GM10248 (cell line): ENCODE results near the gene PTPRCAP.

Experiments used
- CTCF ChIA-PET: fragments of 300-600 bp; sonication (Branson Sonifier 250); formaldehyde crosslinking; extraction: SDS; loops from one replicate; lab custom pipeline; 2021; ENCODE audit warnings: antibody characterized with exemption; lab: Yijun Ruan, JAX
- POLR2A ChIA-PET: fragments of 350-650 bp; sonication (Branson Sonifier 250); formaldehyde crosslinking; extraction: SDS; loops from one replicate; lab custom pipeline; 2020; ENCODE audit warnings: antibody characterized with exemption; lab: Yijun Ruan, JAX
- DNase-seq: peaks from one replicate; pipeline ENCODE4 v3.0.0; 2012; ENCODE audit errors: extremely low spot score
- TF ChIP-seq, protein P1 (sequence below): IDR thresholded peaks from 2 replicates; pipeline ENCODE4 v1.5.1; 2012; ENCODE audit warnings: mild to moderate bottlenecking, low read depth; ENCODE audit errors: extremely low read depth, missing control alignments, control extremely low read depth

PTPRCAP gene

DNA sequence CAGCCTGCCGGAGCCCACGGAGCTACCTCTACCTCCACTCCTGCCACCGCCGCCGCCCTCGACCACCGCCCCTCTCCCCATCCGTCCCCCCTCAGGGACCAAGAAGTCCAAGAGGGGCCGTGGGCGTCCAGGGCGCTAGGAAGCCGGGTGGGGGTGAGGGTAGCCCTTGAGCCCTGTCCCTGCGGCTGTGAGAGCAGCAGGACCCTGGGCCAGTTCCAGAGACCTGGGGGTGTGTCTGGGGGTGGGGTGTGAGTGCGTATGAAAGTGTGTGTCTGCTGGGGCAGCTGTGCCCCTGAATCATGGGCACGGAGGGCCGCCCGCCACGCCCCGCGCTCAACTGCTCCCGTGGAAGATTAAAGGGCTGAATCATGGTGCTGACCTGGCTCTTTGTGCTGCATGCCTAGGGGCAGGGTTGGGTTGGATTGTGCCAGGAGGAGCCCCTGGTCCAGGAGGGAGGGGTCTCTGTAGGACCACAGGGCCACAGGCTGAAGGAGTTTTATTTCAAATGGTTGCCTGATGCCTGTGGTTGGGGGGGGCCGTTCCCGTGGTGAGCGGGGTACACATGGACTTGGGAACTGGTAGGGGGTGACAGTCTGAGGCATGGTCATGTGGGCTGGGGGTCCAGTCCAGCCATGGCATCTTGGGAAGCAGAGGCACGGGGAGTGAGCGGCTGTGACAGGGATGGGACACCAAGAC is 2.3 kb downstream of the PTPRCAP start:
- DNase-seq = no peak
- POLR2A ChIA-PET = interaction anchor here (1.3 kb wide), 1 partner anchor 14 kb away, joined by 3 read pairs; no protein-coding TSS in a partner anchor
- TF ChIP-seq, protein P1, sequence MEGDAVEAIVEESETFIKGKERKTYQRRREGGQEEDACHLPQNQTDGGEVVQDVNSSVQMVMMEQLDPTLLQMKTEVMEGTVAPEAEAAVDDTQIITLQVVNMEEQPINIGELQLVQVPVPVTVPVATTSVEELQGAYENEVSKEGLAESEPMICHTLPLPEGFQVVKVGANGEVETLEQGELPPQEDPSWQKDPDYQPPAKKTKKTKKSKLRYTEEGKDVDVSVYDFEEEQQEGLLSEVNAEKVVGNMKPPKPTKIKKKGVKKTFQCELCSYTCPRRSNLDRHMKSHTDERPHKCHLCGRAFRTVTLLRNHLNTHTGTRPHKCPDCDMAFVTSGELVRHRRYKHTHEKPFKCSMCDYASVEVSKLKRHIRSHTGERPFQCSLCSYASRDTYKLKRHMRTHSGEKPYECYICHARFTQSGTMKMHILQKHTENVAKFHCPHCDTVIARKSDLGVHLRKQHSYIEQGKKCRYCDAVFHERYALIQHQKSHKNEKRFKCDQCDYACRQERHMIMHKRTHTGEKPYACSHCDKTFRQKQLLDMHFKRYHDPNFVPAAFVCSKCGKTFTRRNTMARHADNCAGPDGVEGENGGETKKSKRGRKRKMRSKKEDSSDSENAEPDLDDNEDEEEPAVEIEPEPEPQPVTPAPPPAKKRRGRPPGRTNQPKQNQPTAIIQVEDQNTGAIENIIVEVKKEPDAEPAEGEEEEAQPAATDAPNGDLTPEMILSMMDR = no peak
- CTCF ChIA-PET = interaction anchor here (1.2 to 1.8 kb wide), 2 partner anchors 34 to 84 kb away, joined by 3 to 6 read pairs; partner anchors contain the start of gene PPP1CA

DNA sequence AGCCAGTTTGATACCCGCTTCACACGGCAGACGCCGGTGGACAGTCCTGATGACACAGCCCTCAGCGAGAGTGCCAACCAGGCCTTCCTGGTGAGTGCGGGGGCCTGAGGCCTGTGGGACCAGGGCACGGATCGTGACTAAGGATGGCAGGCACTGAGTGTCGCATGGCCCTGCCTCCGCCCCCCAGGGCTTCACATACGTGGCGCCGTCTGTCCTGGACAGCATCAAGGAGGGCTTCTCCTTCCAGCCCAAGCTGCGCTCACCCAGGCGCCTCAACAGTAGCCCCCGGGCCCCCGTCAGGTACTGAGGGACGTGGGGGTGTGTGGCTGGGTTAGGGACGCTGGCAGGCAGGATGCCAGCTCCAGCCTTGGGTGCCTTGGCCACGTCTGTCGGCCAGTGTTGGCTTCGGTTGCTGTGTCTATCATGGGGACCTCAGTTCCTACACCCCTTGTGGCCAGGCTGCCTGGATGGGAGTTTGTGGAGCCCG is 3.0 kb downstream of the PTPRCAP start:
- ChIA-PET CTCF (interaction anchor here (1.8 kb wide), 1 partner anchor 33 kb away, joined by 6 read pairs; the partner anchor contains the start of gene PPP1CA), POLR2A (interaction anchor here (1.3 kb wide), 1 partner anchor 15 kb away, joined by 3 read pairs; no protein-coding TSS in a partner anchor)
- DNase-seq = no peak
- TF ChIP-seq, protein P1 = no peak

DNA sequence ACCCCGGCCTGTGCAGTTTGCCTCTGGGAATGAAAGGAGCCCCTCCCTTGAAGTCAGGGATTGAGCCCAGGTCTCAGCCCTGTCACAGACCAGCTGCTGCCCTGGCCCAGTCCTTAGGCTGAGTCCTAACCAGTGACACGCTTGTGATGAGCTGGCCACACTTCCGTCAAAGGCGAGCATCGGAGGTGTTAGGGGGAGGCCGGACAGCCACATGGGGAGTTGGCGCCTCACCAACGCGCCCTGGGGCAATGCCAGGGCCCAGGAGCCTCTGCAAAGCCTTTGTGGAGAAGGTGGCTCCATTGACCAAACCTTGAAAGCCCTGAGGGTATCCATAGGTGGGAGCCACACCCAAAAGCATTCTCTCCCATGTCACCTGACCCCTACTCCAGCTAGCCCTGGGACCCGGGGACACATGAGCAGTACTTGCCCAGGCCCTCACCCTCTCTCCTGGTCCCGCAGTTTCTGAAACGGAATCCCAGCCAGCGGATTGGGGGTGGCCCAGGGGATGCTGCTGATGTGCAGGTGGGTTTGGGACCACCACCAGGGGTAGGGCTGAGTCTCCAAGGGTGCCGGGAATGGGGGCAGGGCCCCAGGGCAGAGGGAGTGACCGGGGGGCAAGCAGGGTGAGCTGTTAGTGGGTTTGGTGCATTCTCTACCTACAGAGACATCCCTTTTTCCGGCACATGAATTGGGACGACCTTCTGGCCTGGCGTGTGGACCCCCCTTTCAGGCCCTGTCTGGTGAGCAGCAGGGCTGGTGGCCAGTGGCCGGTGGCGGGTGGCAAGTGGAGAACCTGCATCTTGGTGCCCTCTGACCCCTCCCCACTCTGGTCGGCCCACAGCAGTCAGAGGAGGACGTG is 3.7 kb downstream of the PTPRCAP start:
- DNase-seq = no peak
- TF ChIP-seq, protein P1 = no peak
- POLR2A ChIA-PET = interaction anchor here (0.6 to 1.3 kb wide), 2 partner anchors 10 to 16 kb away, joined by 3 read pairs; partner anchors contain the start of gene CORO1B
- CTCF ChIA-PET = interaction anchor here (1.2 to 1.8 kb wide), 2 partner anchors 32 to 172 kb away, joined by 3 to 6 read pairs; partner anchors contain the start of gene PPP1CA

DNA sequence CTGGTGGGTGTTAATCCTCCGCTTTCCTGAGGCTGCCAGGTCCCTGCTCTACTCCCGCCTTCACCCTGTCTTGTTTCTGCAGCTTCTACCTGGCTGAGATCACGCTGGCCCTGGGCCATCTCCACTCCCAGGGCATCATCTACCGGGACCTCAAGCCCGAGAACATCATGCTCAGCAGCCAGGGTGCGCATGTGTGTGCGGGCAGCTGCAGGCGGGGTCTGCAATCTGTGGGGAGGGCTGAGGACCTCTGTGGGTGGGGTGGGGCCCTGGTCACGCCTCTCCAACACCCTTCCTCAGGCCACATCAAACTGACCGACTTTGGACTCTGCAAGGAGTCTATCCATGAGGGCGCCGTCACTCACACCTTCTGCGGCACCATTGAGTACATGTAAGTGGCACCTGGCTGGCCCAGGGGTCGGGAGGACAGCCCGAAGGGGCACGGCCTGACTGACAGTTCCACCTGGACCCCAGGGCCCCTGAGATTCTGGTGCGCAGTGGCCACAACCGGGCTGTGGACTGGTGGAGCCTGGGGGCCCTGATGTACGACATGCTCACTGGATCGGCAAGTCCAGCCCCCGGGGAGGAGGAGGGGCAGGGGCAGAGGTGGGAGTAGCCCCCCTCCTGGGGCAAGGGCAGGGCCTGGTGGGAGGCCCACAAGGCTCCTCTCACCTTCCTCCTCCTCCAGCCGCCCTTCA is 4.7 kb downstream of the PTPRCAP start:
- DNase-seq = no peak
- ChIA-PET CTCF (interaction anchor here (1.0 to 1.2 kb wide), 2 partner anchors 55 to 171 kb away, joined by 3 read pairs; no protein-coding TSS in a partner anchor), POLR2A (interaction anchor here (0.6 kb wide), 2 partner anchors 10 to 1214 kb away, joined by 3 read pairs; partner anchors contain the start of gene CORO1B)
- TF ChIP-seq, protein P1 = no peak

DNA sequence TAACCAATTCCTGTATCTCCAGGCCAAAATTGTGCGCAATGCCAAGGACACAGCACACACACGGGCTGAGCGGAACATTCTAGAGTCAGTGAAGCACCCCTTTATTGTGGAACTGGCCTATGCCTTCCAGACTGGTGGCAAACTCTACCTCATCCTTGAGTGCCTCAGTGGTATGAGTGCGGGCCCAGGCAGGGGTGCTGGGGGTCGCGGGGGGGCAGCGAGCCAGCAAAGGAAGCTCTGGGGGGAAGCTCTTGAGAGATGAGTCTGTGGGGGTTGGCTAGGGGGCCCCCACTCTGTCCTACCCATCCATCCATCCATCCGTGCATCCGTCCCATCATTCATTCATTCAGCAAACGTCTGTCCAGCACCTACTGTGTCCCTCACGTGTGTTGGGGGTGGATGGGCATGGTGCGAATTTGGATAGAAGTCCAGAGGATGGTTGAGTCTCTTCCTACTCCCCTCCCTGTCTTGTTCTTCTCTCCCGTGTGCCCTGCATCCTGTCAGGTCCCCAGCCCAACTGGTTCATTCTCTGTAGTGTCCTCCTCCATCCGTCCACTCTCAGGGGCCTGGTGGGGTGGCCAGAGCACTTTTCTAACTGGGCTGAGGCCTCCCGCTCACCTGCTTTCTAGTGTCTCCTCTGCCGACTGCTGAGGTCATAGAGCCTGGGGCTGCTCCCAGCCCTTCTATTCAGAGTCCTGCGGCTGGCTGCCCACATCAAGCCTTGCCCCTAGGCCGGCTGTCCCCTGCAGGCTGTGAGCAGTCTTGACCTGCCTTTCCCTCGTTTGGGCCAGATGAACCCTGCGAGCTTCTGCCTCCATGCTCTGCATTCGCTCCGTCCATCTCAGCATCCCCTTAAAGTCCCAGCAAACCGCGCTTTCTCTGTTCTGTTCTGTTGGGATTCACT is 5.9 kb downstream of the PTPRCAP start:
- POLR2A ChIA-PET = interaction anchor here (0.6 to 0.7 kb wide), 4 partner anchors 7 to 81 kb away, joined by 4 to 7 read pairs (median 6); no protein-coding TSS in a partner anchor
- CTCF ChIA-PET = interaction anchor here (1.0 to 2.0 kb wide), 3 partner anchors 7 to 56 kb away, joined by 3 to 5 read pairs (median 3); partner anchors contain the start of gene PPP1CA
- TF ChIP-seq, protein P1 = no peak
- no peak for DNase-seq
